Activated CD4-positive, alpha-beta T cell treated with anti-CD3 and anti-CD28 coated beads, Interleukin-2, amount 10 ng/mL, durations not matched to agents 24 days and 14 days (primary cell): Measurements from ENCODE around the gene AATF. TPM values are rescaled to one million over a fixed set of nuclear protein-coding genes. Genes with fewer than 3 reads are reported as not detected.
A peak's percentile ranks its signal among the peaks of the same experiment; 100 is the strongest.

ENCODE experiments used
- DNase-seq: peaks from one replicate; pipeline ENCODE4 v3.0.0; 2022
- H3K27ac Mint-ChIP-seq: one replicate; pipeline ENCODE4 v1.8.0; 2022; ENCODE audit warnings: mild to moderate bottlenecking, mixed read lengths
- H3K27me3 Mint-ChIP-seq: one replicate; pipeline ENCODE4 v1.8.0; 2022; ENCODE audit warnings: mixed read lengths
- H3K36me3 Mint-ChIP-seq: one replicate; pipeline ENCODE4 v1.8.0; 2022; ENCODE audit warnings: low read depth, mild to moderate bottlenecking, mixed read lengths
- H3K4me1 Mint-ChIP-seq: one replicate; pipeline ENCODE4 v1.8.0; 2021; ENCODE audit warnings: mixed read lengths
- H3K4me3 Mint-ChIP-seq: one replicate; pipeline ENCODE4 v1.8.0; 2022; ENCODE audit warnings: mild to moderate bottlenecking, moderate library complexity, mixed read lengths
- H3K9me3 Mint-ChIP-seq: one replicate; pipeline ENCODE4 v1.8.0; 2021; ENCODE audit warnings: mixed read lengths
- intact Hi-C: fragments of 100-400 bp; cut with micrococcal nuclease; formaldehyde crosslinking; loops from one replicate; pipeline ENCODE4 v1.15.1; 2023
- total RNA-seq: library from RNA; stranded (reverse); gene quantifications from 2 replicates; pipeline ENCODE4 v1.2.3, GENCODE V29; 2022

The AATF gene
- total RNA-seq, 1 donor from 2014 or later = 116 TPM

GRCh38 chr17:36950027-36950426, 1.3 kb downstream of the AATF start:
- H3K36me3 Mint-ChIP-seq = peaks cover 51% of the 10 kb centered on the region
- peaks cover 28% of the 10 kb centered on the region for H3K27me3 Mint-ChIP-seq
- H3K4me3 Mint-ChIP-seq = peak overlapping the region; percentile 95
- peaks cover 50% of the 10 kb centered on the region for H3K4me1 Mint-ChIP-seq
- intact Hi-C loops = no loop called here
- peak overlapping the region; percentile 90 for H3K27ac Mint-ChIP-seq
- no peaks in the 10 kb centered on the region for H3K9me3 Mint-ChIP-seq
- DNase-seq = no peak

- no peak for DNase-seq
- peaks cover 62% of the 10 kb centered on the region for H3K36me3 Mint-ChIP-seq
- no peaks in the 10 kb centered on the region for H3K9me3 Mint-ChIP-seq
- peaks cover 53% of the 10 kb centered on the region for H3K4me1 Mint-ChIP-seq
- peak overlapping the region; percentile 95 for H3K4me3 Mint-ChIP-seq
- intact Hi-C loops = no loop called here
- H3K27ac Mint-ChIP-seq = no peak overlapping the region
- peaks cover 18% of the 10 kb centered on the region for H3K27me3 Mint-ChIP-seq
Observed at GRCh38 chr17:36951084-36951789, 2.5 kb downstream of the AATF start.

- no peak overlapping the region for H3K27ac Mint-ChIP-seq
- DNase-seq = no peak
- H3K27me3 Mint-ChIP-seq = no peaks in the 10 kb centered on the region
- H3K36me3 Mint-ChIP-seq = peaks cover 45% of the 10 kb centered on the region
- H3K4me1 Mint-ChIP-seq = peaks cover 31% of the 10 kb centered on the region
- H3K4me3 Mint-ChIP-seq = no peak overlapping the region
- H3K9me3 Mint-ChIP-seq = no peaks in the 10 kb centered on the region
- intact Hi-C loops = no loop called here
Observed at GRCh38 chr17:36971508-36971907, 22.8 kb downstream of the AATF start.

GRCh38 chr17:36972186-36972700, 23.5 kb downstream of the AATF start:
- Mint-ChIP-seq H3K27me3 (no peaks in the 10 kb centered on the region), H3K4me3 (no peak overlapping the region), H3K4me1 (peaks cover 31% of the 10 kb centered on the region), H3K27ac (no peak overlapping the region), H3K36me3 (peaks cover 42% of the 10 kb centered on the region), H3K9me3 (no peaks in the 10 kb centered on the region)
- intact Hi-C loops = no loop called here
- DNase-seq = no peak

- peaks cover 29% of the 10 kb centered on the region for H3K4me1 Mint-ChIP-seq
- H3K9me3 Mint-ChIP-seq = no peaks in the 10 kb centered on the region
- H3K36me3 Mint-ChIP-seq = peaks cover 36% of the 10 kb centered on the region
- DNase-seq = no peak
- no peak overlapping the region for H3K4me3 Mint-ChIP-seq
- no peak overlapping the region for H3K27ac Mint-ChIP-seq
- intact Hi-C loops = no loop called here
- no peaks in the 10 kb centered on the region for H3K27me3 Mint-ChIP-seq
Observed at GRCh38 chr17:36972905-36973304, 24.2 kb downstream of the AATF start.

GRCh38 chr17:36975922-36976515, 27.3 kb downstream of the AATF start:
- H3K36me3 Mint-ChIP-seq = peaks cover 19% of the 10 kb centered on the region
- no peak overlapping the region for H3K4me3 Mint-ChIP-seq
- no peaks in the 10 kb centered on the region for H3K9me3 Mint-ChIP-seq
- intact Hi-C loops = no loop called here
- peaks cover 24% of the 10 kb centered on the region for H3K4me1 Mint-ChIP-seq
- H3K27me3 Mint-ChIP-seq = no peaks in the 10 kb centered on the region
- no peak overlapping the region for H3K27ac Mint-ChIP-seq
- DNase-seq = no peak

GRCh38 chr17:36977066-36977465, 28.3 kb downstream of the AATF start:
- DNase-seq = no peak
- H3K4me3 Mint-ChIP-seq = no peak overlapping the region
- no peak overlapping the region for H3K27ac Mint-ChIP-seq
- peaks cover 22% of the 10 kb centered on the region for H3K4me1 Mint-ChIP-seq
- intact Hi-C loops = no loop called here
- no peaks in the 10 kb centered on the region for H3K27me3 Mint-ChIP-seq
- H3K36me3 Mint-ChIP-seq = peaks cover 23% of the 10 kb centered on the region
- H3K9me3 Mint-ChIP-seq = no peaks in the 10 kb centered on the region

GRCh38 chr17:36977568-36977967, 28.8 kb downstream of the AATF start:
- intact Hi-C loops = no loop called here
- H3K27ac Mint-ChIP-seq = no peak overlapping the region
- no peaks in the 10 kb centered on the region for H3K27me3 Mint-ChIP-seq
- H3K9me3 Mint-ChIP-seq = no peaks in the 10 kb centered on the region
- peaks cover 20% of the 10 kb centered on the region for H3K4me1 Mint-ChIP-seq
- DNase-seq = no peak
- H3K4me3 Mint-ChIP-seq = no peak overlapping the region
- H3K36me3 Mint-ChIP-seq = peaks cover 25% of the 10 kb centered on the region

GRCh38 chr17:36978810-36979564, 30.2 kb downstream of the AATF start:
- Mint-ChIP-seq H3K36me3 (peaks cover 26% of the 10 kb centered on the region), H3K4me1 (peaks cover 14% of the 10 kb centered on the region), H3K27ac (no peak overlapping the region)

GRCh38 chr17:36979565-36979941, 30.8 kb downstream of the AATF start:
- DNase-seq = no peak
- H3K9me3 Mint-ChIP-seq = no peaks in the 10 kb centered on the region
- H3K27ac Mint-ChIP-seq = no peak overlapping the region
- H3K27me3 Mint-ChIP-seq = no peaks in the 10 kb centered on the region
- H3K4me1 Mint-ChIP-seq = peaks cover 14% of the 10 kb centered on the region
- intact Hi-C loops = no loop called here
- H3K4me3 Mint-ChIP-seq = no peak overlapping the region
- peaks cover 31% of the 10 kb centered on the region for H3K36me3 Mint-ChIP-seq

More at GRCh38 chr17:36978810-36979564, 30.2 kb downstream of the AATF start:
- DNase-seq = no peak
- no peaks in the 10 kb centered on the region for H3K27me3 Mint-ChIP-seq
- no peak overlapping the region for H3K4me3 Mint-ChIP-seq
- intact Hi-C loops = no loop called here
- no peaks in the 10 kb centered on the region for H3K9me3 Mint-ChIP-seq

- Mint-ChIP-seq H3K4me1 (peaks cover 14% of the 10 kb centered on the region), H3K4me3 (no peak overlapping the region), H3K9me3 (no peaks in the 10 kb centered on the region), H3K27ac (no peak overlapping the region), H3K36me3 (peaks cover 31% of the 10 kb centered on the region), H3K27me3 (no peaks in the 10 kb centered on the region)
- no peak for DNase-seq
- intact Hi-C loops = no loop called here
Observed at GRCh38 chr17:36980280-36980761, 31.6 kb downstream of the AATF start.

GRCh38 chr17:36983618-36984017, 34.9 kb downstream of the AATF start:
- Mint-ChIP-seq H3K27me3 (no peaks in the 10 kb centered on the region), H3K27ac (no peak overlapping the region), H3K4me1 (peaks cover 5% of the 10 kb centered on the region)

GRCh38 chr17:36989173-36989572, 40.4 kb downstream of the AATF start:
- H3K9me3 Mint-ChIP-seq = no peaks in the 10 kb centered on the region
- DNase-seq = no peak
- no peaks in the 10 kb centered on the region for H3K27me3 Mint-ChIP-seq
- H3K27ac Mint-ChIP-seq = no peak overlapping the region
- intact Hi-C loops = no loop called here
- peaks cover 1% of the 10 kb centered on the region for H3K4me1 Mint-ChIP-seq
- peaks cover 53% of the 10 kb centered on the region for H3K36me3 Mint-ChIP-seq
- H3K4me3 Mint-ChIP-seq = no peak overlapping the region

More at GRCh38 chr17:36983618-36984017, 34.9 kb downstream of the AATF start:
- peaks cover 41% of the 10 kb centered on the region for H3K36me3 Mint-ChIP-seq
- H3K4me3 Mint-ChIP-seq = no peak overlapping the region
- intact Hi-C loops = no loop called here
- no peaks in the 10 kb centered on the region for H3K9me3 Mint-ChIP-seq
- no peak for DNase-seq

- no peak overlapping the region for H3K27ac Mint-ChIP-seq
- H3K4me1 Mint-ChIP-seq = no peaks in the 10 kb centered on the region
- no peaks in the 10 kb centered on the region for H3K27me3 Mint-ChIP-seq
- DNase-seq = no peak
- intact Hi-C loops = no loop called here
- peaks cover 70% of the 10 kb centered on the region for H3K36me3 Mint-ChIP-seq
- no peak overlapping the region for H3K4me3 Mint-ChIP-seq
- peaks cover 4% of the 10 kb centered on the region for H3K9me3 Mint-ChIP-seq
Observed at GRCh38 chr17:36992701-36993100, 43.9 kb downstream of the AATF start.
